Retinal pigment epithelial cell (primary cell): ENCODE data around the gene GAMT.

Source experiments
- DNase-seq: peaks from one replicate; pipeline ENCODE4 v3.0.0-alpha.2; 2010; ENCODE audit warnings: low read depth
- H3K4me3 ChIP-seq: 2 replicates; pipeline ENCODE4 v1.5.1; 2011; ENCODE audit warnings: mild to moderate bottlenecking, low read length, control low read depth, moderate library complexity
- CTCF ChIP-seq: conservative IDR thresholded peaks from 2 replicates; pipeline ENCODE4 v1.5.1; 2011; ENCODE audit warnings: low read depth, low read length, control low read depth, inconsistent platforms

The GAMT gene

GRCh38 chr19:1432507-1432887 is 31.2 kb upstream of the GAMT start:
- TF ChIP-seq CTCF = no peak
- no peak overlapping the region for H3K4me3 ChIP-seq
- DNase-seq = no peak

- H3K4me3 ChIP-seq = no peak overlapping the region
- TF ChIP-seq CTCF = no peak
- no peak for DNase-seq
These were observed 30.6 kb upstream of the GAMT start for GRCh38 chr19:1431759-1432506.

- no peak for DNase-seq
- no peak overlapping the region for H3K4me3 ChIP-seq
- no peak for TF ChIP-seq CTCF
These were observed 28.9 kb upstream of the GAMT start for GRCh38 chr19:1430246-1430645.

- no peak overlapping the region for H3K4me3 ChIP-seq
- no peak for TF ChIP-seq CTCF
- no peak for DNase-seq
These were observed 28.4 kb upstream of the GAMT start for GRCh38 chr19:1429750-1430149.

- DNase-seq = no peak
- H3K4me3 ChIP-seq = no peak overlapping the region
- no peak for TF ChIP-seq CTCF
These were observed 27.5 kb upstream of the GAMT start for GRCh38 chr19:1428738-1429391.

- H3K4me3 ChIP-seq = no peak overlapping the region
- DNase-seq = no peak
- no peak for TF ChIP-seq CTCF
These were observed 26.0 kb upstream of the GAMT start for GRCh38 chr19:1427221-1427920.
